CD4-positive, CD25-positive, alpha-beta regulatory T cell (primary cell): ENCODE measurements around the gene PFDN4. TPM values are rescaled to one million over a fixed set of nuclear protein-coding genes. Genes with fewer than 3 reads are reported as not detected.
A peak's percentile ranks its signal among the peaks of the same experiment; 100 is the strongest.
"Not testable (repeated sequence)": the region's sequence is repeated elsewhere in the genome, so short reads cannot be mapped to it uniquely, and the experiment has no call there.

ENCODE experiments used
- ATAC-seq, 2 donors: fragments of 150-1000 bp; cut with Tn5 transposase; one replicate each; pipeline ENCODE4 v1.10.0; 2021; ENCODE audit warnings: low read depth in 2 of 2, moderate number of reproducible peaks in 2 of 2, moderate library complexity in 1 of 2
- DNase-seq, 3 donors: peaks; one replicate each; pipeline versions ENCODE4 v3.0.0 to v3.0.0-alpha.2; 2012 to 2022; ENCODE audit warnings: mixed read lengths in 1 of 3
- H3K27ac ChIP-seq: one replicate; pipeline ENCODE4 v1.7.0; 2013; ENCODE audit warnings: mild to moderate bottlenecking, low read length; ENCODE audit not compliant: insufficient read depth, poor library complexity, severe bottlenecking
- H3K27me3 ChIP-seq: one replicate; pipeline ENCODE4 v1.7.0; 2013; ENCODE audit warnings: low read length; ENCODE audit not compliant: control insufficient read depth, insufficient read depth
- H3K36me3 ChIP-seq: one replicate; pipeline ENCODE4 v1.7.0; 2013; ENCODE audit warnings: mild to moderate bottlenecking, low read length, moderate library complexity; ENCODE audit not compliant: control insufficient read depth, insufficient read depth
- H3K4me1 ChIP-seq: 2 replicates; pipeline ENCODE4 v1.7.0; 2013; ENCODE audit warnings: mild to moderate bottlenecking, low read length; ENCODE audit not compliant: insufficient read depth, control insufficient read depth, poor library complexity, severe bottlenecking
- H3K4me3 ChIP-seq: one replicate; pipeline ENCODE4 v1.7.0; 2013; ENCODE audit warnings: low read depth, mild to moderate bottlenecking, low read length, moderate library complexity
- H3K9me3 ChIP-seq, 2 experiments: 1 replicate in 1 of 2; 2 replicates in 1 of 2; pipeline ENCODE4 v1.7.0; 2013; ENCODE audit warnings: low read length in 2 of 2, mild to moderate bottlenecking in 1 of 2, moderate library complexity in 1 of 2; ENCODE audit not compliant: control insufficient read depth in 2 of 2
- H3K27ac Mint-ChIP-seq, 3 donors: one replicate each; pipeline ENCODE4 v1.8.0; 2020 to 2022; ENCODE audit warnings: mild to moderate bottlenecking in 3 of 3, mixed read lengths in 3 of 3, moderate library complexity in 2 of 3
- H3K27me3 Mint-ChIP-seq: one replicate; pipeline ENCODE4 v1.8.0; 2022; ENCODE audit warnings: mild to moderate bottlenecking, mixed read lengths
- H3K36me3 Mint-ChIP-seq: one replicate; pipeline ENCODE4 v1.8.0; 2020; ENCODE audit warnings: mixed read lengths
- H3K4me1 Mint-ChIP-seq, 4 donors: one replicate each; pipeline ENCODE4 v1.8.0; 2020 to 2022; ENCODE audit warnings: mixed read lengths in 4 of 4, mild to moderate bottlenecking in 1 of 4
- H3K4me3 Mint-ChIP-seq, 4 donors: one replicate each; pipeline ENCODE4 v1.8.0; 2020 to 2022; ENCODE audit warnings: mild to moderate bottlenecking in 4 of 4, mixed read lengths in 4 of 4, moderate library complexity in 3 of 4
- H3K9me3 Mint-ChIP-seq, 7 donors: one replicate each; pipeline ENCODE4 v1.8.0; 2020 to 2022; ENCODE audit warnings: mixed read lengths in 7 of 7, mild to moderate bottlenecking in 3 of 7, moderate library complexity in 2 of 7
- polyA plus RNA-seq, 4 donors: library from polyadenylated mRNA; unstranded; fragments of 300-500 nt; fragmentation: Illumina TruSeq; gene quantifications; one replicate each; pipeline ENCODE4 v1.2.3, GENCODE V29; 2021
- total RNA-seq: library from RNA; stranded (reverse); gene quantifications from one replicate; pipeline ENCODE4 v1.2.3, GENCODE V29; 2022

Gene PFDN4
- total and polyA plus RNA-seq, 5 donors from 2014 or later, result 28.6 to 94.6 (median 74.8) TPM

DNA sequence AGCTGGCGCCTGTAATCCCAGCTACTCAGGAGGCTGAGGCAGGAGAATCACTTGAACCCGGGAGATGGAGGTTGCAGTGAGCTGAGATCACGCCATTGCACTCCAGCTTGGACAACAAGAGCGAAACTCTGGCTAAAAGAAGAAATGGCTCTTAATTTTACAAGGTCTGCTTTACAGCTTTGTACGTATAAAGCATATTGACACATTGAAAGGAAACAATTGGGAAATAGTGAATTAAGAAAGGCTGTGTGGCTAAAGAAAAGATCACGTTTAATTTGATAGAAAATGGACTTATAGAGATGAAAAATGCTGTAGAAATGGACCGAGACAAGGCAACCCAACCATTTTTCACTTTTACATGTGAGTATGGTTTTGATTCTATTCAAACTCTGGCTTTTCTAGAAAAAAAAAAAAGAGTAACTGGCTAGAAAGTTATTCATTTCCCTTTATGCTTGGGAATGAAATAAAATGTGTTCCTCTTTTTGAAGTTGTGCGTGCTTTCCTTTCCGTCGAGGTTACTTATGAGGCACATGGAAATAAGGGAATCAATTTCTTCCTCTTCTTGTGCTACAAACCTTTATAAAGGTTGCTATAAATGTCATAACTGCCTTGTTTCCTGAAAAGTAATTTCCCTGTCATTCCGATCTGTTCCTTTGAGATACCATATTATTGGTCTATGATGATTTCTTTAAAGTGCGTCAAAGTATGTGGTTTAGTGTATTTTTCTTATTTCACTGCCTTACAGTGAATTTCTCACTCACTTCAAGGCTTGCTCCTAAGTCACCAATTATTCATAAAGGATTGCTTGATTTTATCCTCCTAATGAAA lies 29.4 kb downstream of the PFDN4 start:
- no peak for DNase-seq
- Mint-ChIP-seq H3K36me3 (no peaks in the 10 kb centered on the region), H3K9me3 (peaks cover 0 to 6% (median 3%) of the 10 kb centered on the region in 7 donors)

DNA sequence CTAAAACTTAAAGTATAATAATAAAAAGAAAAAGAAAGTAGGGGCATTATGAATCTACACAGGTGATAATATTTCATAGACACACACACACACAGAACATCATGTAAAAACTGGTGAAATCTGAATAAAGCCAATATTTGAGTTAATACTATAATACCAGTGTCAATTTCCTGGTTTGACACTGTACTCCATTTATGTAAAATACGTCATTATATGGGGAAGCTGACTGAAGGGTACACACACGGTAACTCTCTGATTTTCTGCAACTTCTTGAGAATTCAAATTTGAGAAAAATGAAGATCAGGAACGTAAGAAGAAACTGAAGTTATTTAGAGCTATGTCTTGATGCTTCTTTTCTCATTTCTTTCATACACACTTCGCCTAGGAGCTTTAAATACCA lies 36.2 kb downstream of the PFDN4 start:
- H3K27ac ChIP-seq, result no peak overlapping the region
- ATAC-seq, result no peak
- DNase-seq, result no peak
- no peaks in the 10 kb centered on the region for H3K27me3 ChIP-seq
- Mint-ChIP-seq H3K27ac (no peak overlapping the region), H3K27me3 (peaks cover 16% of the 10 kb centered on the region), H3K4me1 (no peaks in the 10 kb centered on the region), H3K36me3 (no peaks in the 10 kb centered on the region), H3K9me3 (peaks cover 0 to 5% (median 0%) of the 10 kb centered on the region in 7 donors), H3K4me3 (no peak overlapping the region)
- H3K9me3 ChIP-seq, result no peaks in the 10 kb centered on the region
- H3K4me1 ChIP-seq, result no peaks in the 10 kb centered on the region
- H3K4me3 ChIP-seq, result no peak overlapping the region
- no peaks in the 10 kb centered on the region for H3K36me3 ChIP-seq

More for the DNA sequence above, 29.4 kb downstream of the PFDN4 start:
- H3K4me1 ChIP-seq, result no peaks in the 10 kb centered on the region
- H3K27me3 ChIP-seq, result peaks cover 6% of the 10 kb centered on the region
- H3K9me3 ChIP-seq, result peaks cover 4% of the 10 kb centered on the region in 2 experiments
- no peaks in the 10 kb centered on the region for H3K36me3 ChIP-seq
- Mint-ChIP-seq H3K4me3 (peak overlapping the region in 1 of 4 donors; percentile 13), H3K27ac (no peak overlapping the region), H3K4me1 (no peaks in the 10 kb centered on the region), H3K27me3 (peaks cover 26% of the 10 kb centered on the region)
- H3K27ac ChIP-seq, result no peak overlapping the region
- no peak overlapping the region for H3K4me3 ChIP-seq
- ATAC-seq, result no peak

DNA sequence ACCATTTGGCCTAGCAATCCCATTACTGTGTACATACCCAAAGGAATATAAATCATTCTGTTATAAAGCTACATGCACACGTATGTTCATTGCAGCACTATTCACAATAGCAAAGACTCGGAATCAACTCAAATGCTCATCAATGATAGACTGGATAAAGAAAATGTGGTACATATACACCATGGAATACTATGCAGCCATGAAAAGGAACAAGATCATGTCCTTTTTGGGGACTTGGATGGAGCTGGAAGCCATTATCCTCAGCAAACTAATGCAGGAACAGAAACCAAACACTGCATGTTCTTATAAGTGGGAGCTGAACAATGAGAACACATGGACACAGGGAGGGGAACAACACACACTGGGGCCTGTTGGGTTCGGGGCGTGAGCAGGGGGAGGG lies 40.8 kb downstream of the PFDN4 start:
- not testable (repeated sequence) for H3K4me3 ChIP-seq, H3K4me1 ChIP-seq, H3K36me3 Mint-ChIP-seq, H3K27me3 ChIP-seq, DNase-seq, H3K27me3 Mint-ChIP-seq, ATAC-seq, H3K9me3 Mint-ChIP-seq, H3K9me3 ChIP-seq, H3K27ac Mint-ChIP-seq, H3K4me1 Mint-ChIP-seq, H3K4me3 Mint-ChIP-seq, H3K36me3 ChIP-seq, H3K27ac ChIP-seq

DNA sequence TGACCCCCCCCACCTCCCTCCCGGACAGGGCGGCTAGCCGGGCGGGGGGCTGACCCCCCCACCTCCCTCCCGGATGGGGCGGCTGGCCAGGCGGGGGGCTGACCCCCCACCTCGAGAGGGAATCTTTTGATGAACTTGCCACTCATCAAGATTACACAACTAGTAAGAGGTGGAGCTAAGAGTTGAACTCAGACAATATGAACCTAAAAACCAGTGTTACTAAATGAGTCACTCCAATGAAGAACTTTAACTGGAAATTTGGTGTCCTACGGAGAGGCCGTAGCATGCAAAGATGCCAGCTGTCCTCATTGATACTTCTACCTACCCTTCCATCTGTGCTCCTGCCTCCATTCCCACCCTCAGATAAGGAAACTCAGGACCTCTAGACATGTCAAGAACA lies 42.8 kb downstream of the PFDN4 start:
- no peaks in the 10 kb centered on the region for H3K27me3 ChIP-seq
- no peaks in the 10 kb centered on the region for H3K36me3 Mint-ChIP-seq
- no peak overlapping the region for H3K4me3 Mint-ChIP-seq
- no peak overlapping the region for H3K4me3 ChIP-seq
- H3K27ac Mint-ChIP-seq, result no peak overlapping the region
- peaks cover 4% of the 10 kb centered on the region for H3K27me3 Mint-ChIP-seq
- no peak for DNase-seq
- no peak overlapping the region for H3K27ac ChIP-seq
- no peaks in the 10 kb centered on the region for H3K4me1 ChIP-seq
- no peaks in the 10 kb centered on the region for H3K4me1 Mint-ChIP-seq
- H3K9me3 Mint-ChIP-seq, result peaks cover 0 to 2% (median 0%) of the 10 kb centered on the region in 7 donors
- no peaks in the 10 kb centered on the region for H3K36me3 ChIP-seq
- H3K9me3 ChIP-seq, result no peaks in the 10 kb centered on the region
- ATAC-seq, result no peak

DNA sequence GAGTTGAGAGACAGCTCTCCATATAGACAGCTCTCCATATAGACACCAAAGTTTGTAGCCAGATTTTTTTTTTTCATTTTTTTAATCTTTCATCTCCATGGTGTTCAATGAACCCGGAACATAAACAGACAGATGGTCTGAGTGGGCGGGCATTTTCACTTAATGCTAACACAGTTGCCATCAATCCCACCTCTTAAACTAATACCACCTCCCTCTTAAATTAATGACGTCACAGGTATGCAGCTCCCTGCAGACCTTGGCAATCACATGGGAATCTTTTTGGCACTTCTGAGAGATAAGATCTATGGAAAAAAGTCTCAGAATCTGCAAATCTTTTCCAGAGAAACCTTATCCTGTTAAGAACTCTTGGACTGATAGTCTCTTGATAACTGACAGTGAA lies 43.2 kb downstream of the PFDN4 start:
- peaks cover 0 to 2% (median 0%) of the 10 kb centered on the region in 7 donors for H3K9me3 Mint-ChIP-seq
- ATAC-seq (no peak), DNase-seq (no peak)
- H3K4me1 Mint-ChIP-seq, result no peaks in the 10 kb centered on the region
- no peak overlapping the region for H3K27ac Mint-ChIP-seq
- Histone ChIP-seq H3K4me3 (no peak overlapping the region), H3K4me1 (no peaks in the 10 kb centered on the region), H3K36me3 (no peaks in the 10 kb centered on the region), H3K27ac (no peak overlapping the region), H3K9me3 (no peaks in the 10 kb centered on the region), H3K27me3 (no peaks in the 10 kb centered on the region)
- H3K27me3 Mint-ChIP-seq, result peaks cover 4% of the 10 kb centered on the region
- H3K36me3 Mint-ChIP-seq, result no peaks in the 10 kb centered on the region
- H3K4me3 Mint-ChIP-seq, result no peak overlapping the region

GRCh38 chr20:54254596-54254995 lies 46.7 kb downstream of the PFDN4 start:
- Mint-ChIP-seq H3K4me3 (no peak overlapping the region), H3K27me3 (peaks cover 9% of the 10 kb centered on the region), H3K9me3 (no peaks in the 10 kb centered on the region), H3K27ac (no peak overlapping the region), H3K36me3 (no peaks in the 10 kb centered on the region), H3K4me1 (no peaks in the 10 kb centered on the region)
- Histone ChIP-seq H3K4me1 (no peaks in the 10 kb centered on the region), H3K27ac (no peak overlapping the region), H3K9me3 (no peaks in the 10 kb centered on the region), H3K27me3 (no peaks in the 10 kb centered on the region), H3K4me3 (no peak overlapping the region), H3K36me3 (no peaks in the 10 kb centered on the region)
- DNase-seq, result no peak
- ATAC-seq, result no peak

- no peaks in the 10 kb centered on the region for H3K4me1 ChIP-seq
- Mint-ChIP-seq H3K27me3 (peaks cover 9% of the 10 kb centered on the region), H3K4me1 (no peaks in the 10 kb centered on the region), H3K36me3 (no peaks in the 10 kb centered on the region), H3K4me3 (no peak overlapping the region), H3K9me3 (no peaks in the 10 kb centered on the region), H3K27ac (no peak overlapping the region)
- no peaks in the 10 kb centered on the region for H3K27me3 ChIP-seq
- DNase-seq (no peak), ATAC-seq (no peak)
- H3K4me3 ChIP-seq, result no peak overlapping the region
- no peak overlapping the region for H3K27ac ChIP-seq
- H3K9me3 ChIP-seq, result no peaks in the 10 kb centered on the region
- no peaks in the 10 kb centered on the region for H3K36me3 ChIP-seq
Measured at GRCh38 chr20:54255157-54255556, 47.3 kb downstream of the PFDN4 start.

DNA sequence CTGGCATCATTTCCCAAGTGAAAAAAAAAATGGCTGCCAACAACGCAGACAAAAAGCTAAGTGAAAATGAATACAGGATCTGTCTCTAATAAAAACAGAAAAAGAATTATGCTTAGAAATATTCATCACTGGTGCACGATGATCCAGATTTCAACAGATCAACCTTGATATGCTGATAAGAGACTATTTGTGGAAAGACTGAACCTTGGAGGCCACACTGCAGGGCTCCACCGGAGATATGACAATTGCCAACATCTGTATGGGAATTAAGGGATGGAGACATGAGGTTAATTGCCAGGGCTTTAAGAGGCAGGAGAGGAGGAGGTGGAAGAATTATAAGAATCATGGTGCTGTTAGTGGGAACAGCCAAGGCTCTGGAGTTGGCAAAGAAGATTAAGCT lies 48.3 kb downstream of the PFDN4 start:
- Mint-ChIP-seq H3K27me3 (peaks cover 5% of the 10 kb centered on the region), H3K27ac (no peak overlapping the region), H3K4me3 (no peak overlapping the region), H3K36me3 (no peaks in the 10 kb centered on the region), H3K9me3 (no peaks in the 10 kb centered on the region), H3K4me1 (no peaks in the 10 kb centered on the region)
- H3K36me3 ChIP-seq, result no peaks in the 10 kb centered on the region
- ATAC-seq (no peak), DNase-seq (no peak)
- no peaks in the 10 kb centered on the region for H3K9me3 ChIP-seq
- no peak overlapping the region for H3K4me3 ChIP-seq
- H3K4me1 ChIP-seq, result no peaks in the 10 kb centered on the region
- H3K27me3 ChIP-seq, result no peaks in the 10 kb centered on the region
- no peak overlapping the region for H3K27ac ChIP-seq
